DOHH2 (cell line): ENCODE measurements around the gene FAM107B.

Source experiments
- H3F3A ChIP-seq: fragments of 200-600 bp; sonication (generic), shearing (Covaris generic); 2 replicates; pipeline ENCODE4 v1.6.0; 2016; ENCODE audit warnings: antibody characterized with exemption, mild to moderate bottlenecking; ENCODE audit not compliant: control insufficient read depth, insufficient read depth
- H3K27ac ChIP-seq: fragments of 200-600 bp; sonication (generic); 2 replicates; pipeline ENCODE4 v1.5.1; 2014; ENCODE audit warnings: low read depth, mild to moderate bottlenecking, low read length, moderate library complexity
- H3K27me3 ChIP-seq: fragments of 200-600 bp; sonication (generic); 2 replicates; pipeline ENCODE4 v1.6.1; 2014; ENCODE audit warnings: mild to moderate bottlenecking, low read length, mixed read lengths; ENCODE audit not compliant: control insufficient read depth
- H3K36me3 ChIP-seq: fragments of 200-600 bp; sonication (generic); 2 replicates; pipeline ENCODE4 v1.6.1; 2014; ENCODE audit warnings: mild to moderate bottlenecking, low read length, moderate library complexity, mixed read lengths; ENCODE audit not compliant: control insufficient read depth
- H3K4me1 ChIP-seq: fragments of 200-600 bp; sonication (generic); 2 replicates; pipeline ENCODE4 v1.6.1; 2014; ENCODE audit warnings: mild to moderate bottlenecking, low read length, mixed read lengths; ENCODE audit not compliant: control insufficient read depth
- H3K4me2 ChIP-seq: fragments of 200-600 bp; sonication (generic); 2 replicates; pipeline ENCODE4 v1.6.0; 2014; ENCODE audit warnings: mild to moderate bottlenecking, low read length, moderate library complexity
- H3K4me3 ChIP-seq: fragments of 200-600 bp; sonication (generic); 2 replicates; pipeline ENCODE4 v1.5.1; 2014; ENCODE audit warnings: mild to moderate bottlenecking, low read length, mixed read lengths
- H3K79me2 ChIP-seq: fragments of 200-600 bp; sonication (generic); 2 replicates; pipeline ENCODE4 v1.6.1; 2014; ENCODE audit warnings: mild to moderate bottlenecking, low read length, mixed read lengths; ENCODE audit not compliant: control insufficient read depth
- H3K9me2 ChIP-seq: fragments of 200-600 bp; sonication (generic); replicated peaks from 2 replicates; pipeline ENCODE4 v1.6.1; 2014; ENCODE audit warnings: mild to moderate bottlenecking, low read length, mixed read lengths; ENCODE audit not compliant: control insufficient read depth
- H3K9me3 ChIP-seq: fragments of 200-600 bp; sonication (generic); 2 replicates; pipeline ENCODE4 v1.6.1; 2014; ENCODE audit warnings: antibody characterized with exemption, low read length, mixed read lengths; ENCODE audit not compliant: control insufficient read depth, insufficient read depth
- H4K20me1 ChIP-seq: fragments of 200-600 bp; sonication (generic); 2 replicates; pipeline ENCODE4 v1.6.0; 2014; ENCODE audit warnings: low read depth, mild to moderate bottlenecking, antibody characterized with exemption, low read length, moderate library complexity; ENCODE audit not compliant: control insufficient read depth, insufficient read depth
- CTCF ChIP-seq: fragments of 200-600 bp; sonication (generic); IDR thresholded peaks from one replicate; pipeline ENCODE4 v1.5.1; 2014; ENCODE audit warnings: antibody characterized with exemption, mild to moderate bottlenecking, low read depth, low read length; ENCODE audit not compliant: poor library complexity, severe bottlenecking
- EZH2phosphoT487 ChIP-seq: fragments of 200-600 bp; sonication (generic); IDR thresholded peaks from 2 replicates; pipeline ENCODE4 v1.6.1; 2017; ENCODE audit warnings: borderline replicate concordance, mild to moderate bottlenecking, antibody characterized with exemption, low read length, moderate library complexity, mixed read lengths

The FAM107B gene

GRCh38 chr10:14564268-14564744 is 210.4 kb downstream of the FAM107B start:
- Histone ChIP-seq H3K9me3 (no peaks in the 10 kb centered on the region), H3K4me3 (peak overlapping the region; percentile 42), H3K27ac (peak overlapping the region; percentile 31), H3K36me3 (peaks cover 94% of the 10 kb centered on the region), H3K9me2 (no peaks in the 10 kb centered on the region), H3K79me2 (peaks cover 100% of the 10 kb centered on the region), H3K4me2 (peak overlapping the region; percentile 55), H4K20me1 (peaks cover 79% of the 10 kb centered on the region), H3K4me1 (peaks cover 98% of the 10 kb centered on the region), H3K27me3 (no peaks in the 10 kb centered on the region), H3F3A (peaks cover 59% of the 10 kb centered on the region)
- no peak for TF ChIP-seq EZH2phosphoT487
- TF ChIP-seq CTCF, result no peak

GRCh38 chr10:14563359-14563940 is 211.2 kb downstream of the FAM107B start:
- no peak for TF ChIP-seq CTCF
- TF ChIP-seq EZH2phosphoT487, result no peak
- no peaks in the 10 kb centered on the region for H3K9me3 ChIP-seq
- peaks cover 59% of the 10 kb centered on the region for H3F3A ChIP-seq
- peak overlapping the region; percentile 29 for H3K4me2 ChIP-seq
- no peaks in the 10 kb centered on the region for H3K27me3 ChIP-seq
- H3K9me2 ChIP-seq, result no peaks in the 10 kb centered on the region
- H3K4me1 ChIP-seq, result peaks cover 98% of the 10 kb centered on the region
- peaks cover 100% of the 10 kb centered on the region for H3K79me2 ChIP-seq
- peaks cover 71% of the 10 kb centered on the region for H4K20me1 ChIP-seq
- peaks cover 94% of the 10 kb centered on the region for H3K36me3 ChIP-seq
- peak overlapping the region; percentile 11; the same call in 1 of the 2 replicates for H3K27ac ChIP-seq
- H3K4me3 ChIP-seq, result no peak overlapping the region

- Histone ChIP-seq H3K4me1 (peaks cover 98% of the 10 kb centered on the region), H3K79me2 (peaks cover 100% of the 10 kb centered on the region)
These were observed 211.7 kb downstream of the FAM107B start for GRCh38 chr10:14563076-14563336.

More at GRCh38 chr10:14563076-14563336, 211.7 kb downstream of the FAM107B start:
- Histone ChIP-seq H3K27ac (no peak overlapping the region), H3K9me3 (no peaks in the 10 kb centered on the region), H3K9me2 (no peaks in the 10 kb centered on the region), H3K4me3 (no peak overlapping the region), H3K4me2 (peak overlapping the region; percentile 22; the same call in 1 of the 2 replicates), H3K36me3 (peaks cover 94% of the 10 kb centered on the region), H3F3A (peaks cover 59% of the 10 kb centered on the region), H3K27me3 (no peaks in the 10 kb centered on the region), H4K20me1 (peaks cover 72% of the 10 kb centered on the region)
- TF ChIP-seq CTCF, result no peak
- TF ChIP-seq EZH2phosphoT487, result no peak
